ENCODE data around the gene MAP7. TPM values are rescaled to one million over a fixed set of nuclear protein-coding genes. Genes with fewer than 3 reads are reported as not detected.

MAP7 gene
- total RNA-seq, 2 donors from 2014 or later: 19.7 to 28.7 TPM

DNA sequence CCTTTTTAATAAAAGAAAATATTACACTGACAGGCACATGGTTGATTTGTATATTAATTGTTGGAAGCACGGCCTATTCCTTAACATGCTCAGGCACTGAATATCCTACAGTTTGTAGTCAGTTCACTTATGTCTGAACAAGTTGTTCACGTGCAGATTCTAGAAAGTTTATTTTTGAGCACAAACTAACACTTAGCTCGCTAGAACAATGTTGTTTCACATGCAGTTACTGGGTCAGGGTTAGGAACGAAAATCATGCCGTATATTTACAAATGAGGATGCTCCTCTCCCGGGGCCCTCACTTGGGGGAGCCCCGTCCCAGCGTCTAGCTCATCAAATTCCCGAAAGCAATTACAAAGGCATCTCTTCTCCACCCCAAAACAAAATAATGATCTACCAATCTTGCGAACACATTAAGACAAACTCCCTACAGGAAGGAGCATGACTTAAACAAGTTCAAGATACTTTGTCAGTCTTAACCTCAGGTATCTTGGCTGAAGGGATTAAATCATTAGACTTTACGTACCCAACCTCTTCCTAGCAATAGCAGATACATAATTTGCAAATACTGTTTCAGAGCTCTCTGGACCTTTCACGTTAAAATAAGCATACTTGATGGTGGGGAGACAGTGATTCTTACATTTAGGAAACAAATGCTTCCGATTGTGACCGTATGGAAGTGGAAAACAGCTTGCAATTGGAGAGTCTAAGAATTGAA, 1.5 kb downstream of the MAP7 start:
- intact Hi-C loops (cut with DNase I): loop anchor here (10.0 kb wide), 1 partner anchor 204 kb away; no protein-coding TSS in a partner anchor
- H3K36me3 ChIP-seq (replicated peaks in 1 of 2; ENCODE audit: insufficient read depth in 1 of 2, low read depth in 2 of 2): no peaks in the 10 kb centered on the region
- WGBS, 2 donors: 26 to 30% methylated on average over 14 of the region's 14 CpGs

DNA sequence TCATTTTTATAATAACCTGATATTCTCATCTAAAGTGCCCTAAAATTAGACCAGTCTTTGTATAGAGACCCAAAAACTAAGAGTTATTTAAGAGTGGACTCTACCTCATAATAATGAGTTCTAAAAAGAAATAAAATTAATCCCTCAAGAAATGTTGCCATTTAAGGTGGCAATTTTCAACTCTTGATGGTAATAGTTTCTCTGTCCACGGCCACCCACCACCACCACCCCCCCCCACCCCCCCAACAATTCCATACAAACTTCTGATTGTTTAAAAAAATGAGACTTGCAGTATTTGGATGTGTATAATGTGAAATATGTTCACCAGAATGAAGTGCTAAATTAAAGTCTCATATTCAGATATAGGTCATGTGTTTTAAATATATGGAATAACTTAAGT, 2.4 kb downstream of the MAP7 start:
- no peaks in the 10 kb centered on the region for H3K36me3 ChIP-seq (replicated peaks in 1 of 2; ENCODE audit: insufficient read depth in 1 of 2, low read depth in 2 of 2)
- no peaks in the 10 kb centered on the region for H3K27me3 ChIP-seq
- H3K9me3 ChIP-seq: no peaks in the 10 kb centered on the region
- H3K27ac ChIP-seq: no peak overlapping the region
- TF ChIP-seq POLR2A (IDR thresholded peaks at IDR 0.05): no peak
- TF ChIP-seq, protein P1, sequence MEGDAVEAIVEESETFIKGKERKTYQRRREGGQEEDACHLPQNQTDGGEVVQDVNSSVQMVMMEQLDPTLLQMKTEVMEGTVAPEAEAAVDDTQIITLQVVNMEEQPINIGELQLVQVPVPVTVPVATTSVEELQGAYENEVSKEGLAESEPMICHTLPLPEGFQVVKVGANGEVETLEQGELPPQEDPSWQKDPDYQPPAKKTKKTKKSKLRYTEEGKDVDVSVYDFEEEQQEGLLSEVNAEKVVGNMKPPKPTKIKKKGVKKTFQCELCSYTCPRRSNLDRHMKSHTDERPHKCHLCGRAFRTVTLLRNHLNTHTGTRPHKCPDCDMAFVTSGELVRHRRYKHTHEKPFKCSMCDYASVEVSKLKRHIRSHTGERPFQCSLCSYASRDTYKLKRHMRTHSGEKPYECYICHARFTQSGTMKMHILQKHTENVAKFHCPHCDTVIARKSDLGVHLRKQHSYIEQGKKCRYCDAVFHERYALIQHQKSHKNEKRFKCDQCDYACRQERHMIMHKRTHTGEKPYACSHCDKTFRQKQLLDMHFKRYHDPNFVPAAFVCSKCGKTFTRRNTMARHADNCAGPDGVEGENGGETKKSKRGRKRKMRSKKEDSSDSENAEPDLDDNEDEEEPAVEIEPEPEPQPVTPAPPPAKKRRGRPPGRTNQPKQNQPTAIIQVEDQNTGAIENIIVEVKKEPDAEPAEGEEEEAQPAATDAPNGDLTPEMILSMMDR (IDR thresholded peaks at IDR 0.05): no peak
- no peak for ATAC-seq
- no peak for DNase-seq
- 53 to 54% methylated on average over 1 of the region's 1 CpG for WGBS, 2 donors
- no peak overlapping the region for H3K4me3 ChIP-seq
- intact Hi-C loops (cut with DNase I): loop anchor here (10.0 kb wide), 1 partner anchor 203 kb away; no protein-coding TSS in a partner anchor
- peaks cover 42% of the 10 kb centered on the region for H3K4me1 ChIP-seq

More for the DNA sequence above, 1.5 kb downstream of the MAP7 start:
- Histone ChIP-seq H3K4me3 (peak overlapping the region in 1 of 2 donors; percentile 0), H3K27me3 (no peaks in the 10 kb centered on the region), H3K4me1 (peaks cover 47% of the 10 kb centered on the region), H3K27ac (peak overlapping the region in 1 of 4 donors; percentile 93), H3K9me3 (no peaks in the 10 kb centered on the region)
- TF ChIP-seq, protein P1 (IDR thresholded peaks at IDR 0.05): no peak
- no peak for TF ChIP-seq POLR2A (IDR thresholded peaks at IDR 0.05)
- no peak for DNase-seq
- no peak for ATAC-seq

DNA sequence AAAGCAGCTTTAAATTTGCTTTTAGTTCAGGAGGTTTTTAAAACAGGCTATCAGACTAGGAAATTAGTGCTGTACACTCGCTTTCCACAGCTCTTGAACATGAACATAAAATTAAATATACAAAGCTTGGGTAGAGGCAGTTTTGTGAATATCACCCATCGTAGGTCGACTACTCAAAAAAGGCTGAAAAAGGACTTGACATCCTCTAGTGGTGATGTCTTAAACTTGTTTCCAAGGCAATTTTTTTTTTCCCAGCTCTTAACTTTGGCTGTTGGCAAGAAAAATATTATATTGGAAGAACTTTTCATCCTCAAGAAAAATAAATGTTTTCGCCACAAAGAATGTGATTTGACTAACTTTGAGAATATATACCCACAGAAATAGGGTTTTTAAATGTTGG, 2.9 kb downstream of the MAP7 start:
- ATAC-seq: no peak
- WGBS, 2 donors: 36 to 41% methylated on average over 4 of the region's 4 CpGs
- Histone ChIP-seq H3K27ac (no peak overlapping the region), H3K9me3 (no peaks in the 10 kb centered on the region), H3K27me3 (no peaks in the 10 kb centered on the region), H3K4me3 (no peak overlapping the region), H3K36me3 (replicated peaks in 1 of 2; ENCODE audit: insufficient read depth in 1 of 2, low read depth in 2 of 2) (no peaks in the 10 kb centered on the region), H3K4me1 (peaks cover 42% of the 10 kb centered on the region)
- no peak for DNase-seq
- no peak for TF ChIP-seq POLR2A (IDR thresholded peaks at IDR 0.05)
- TF ChIP-seq, protein P1 (IDR thresholded peaks at IDR 0.05): peak in 6 of 7 experiments; percentile 29 to 66 (median 62)
- intact Hi-C loops (cut with DNase I): loop anchor here (10.0 kb wide), 1 partner anchor 203 kb away; no protein-coding TSS in a partner anchor

DNA sequence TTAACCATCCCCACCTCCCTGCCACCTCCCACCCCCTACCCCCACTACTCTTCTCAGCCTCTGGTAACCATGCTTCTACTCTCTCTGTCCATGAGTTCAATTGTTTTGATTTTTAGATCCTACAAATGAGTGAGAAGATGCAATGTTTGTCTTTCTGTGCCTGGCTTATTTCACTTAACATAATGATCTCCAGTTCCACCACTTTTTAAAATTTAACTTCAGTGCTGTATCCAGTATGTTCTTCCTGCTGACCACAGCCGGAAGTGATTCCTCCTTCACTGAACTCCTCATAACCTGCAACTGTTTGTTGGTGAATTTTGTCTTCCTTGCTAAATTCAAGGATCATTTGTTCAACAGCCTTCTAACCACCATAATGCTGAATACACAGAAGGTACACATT, 3.9 kb downstream of the MAP7 start:
- 47 to 68% methylated on average over 1 of the region's 1 CpG for WGBS, 2 donors
- ATAC-seq (no peak), DNase-seq (no peak)
- Histone ChIP-seq H3K36me3 (replicated peaks in 1 of 2; ENCODE audit: insufficient read depth in 1 of 2, low read depth in 2 of 2) (no peaks in the 10 kb centered on the region), H3K9me3 (no peaks in the 10 kb centered on the region), H3K4me3 (no peak overlapping the region), H3K27me3 (no peaks in the 10 kb centered on the region), H3K27ac (no peak overlapping the region), H3K4me1 (peaks cover 38% of the 10 kb centered on the region)
- intact Hi-C loops (cut with DNase I): loop anchor here (10.0 kb wide), 1 partner anchor 202 kb away; no protein-coding TSS in a partner anchor
- TF ChIP-seq, protein P1 (IDR thresholded peaks at IDR 0.05): no peak
- TF ChIP-seq POLR2A (IDR thresholded peaks at IDR 0.05): no peak
